ENCODE data around the gene CAB39.

GRCh38 chr2:230717600-230717999 is 5.0 kb downstream of the CAB39 start:
- no peak for TF ChIP-seq EZH2 (IDR thresholded peaks at IDR 0.05)
- no peak for TF ChIP-seq POLR2AphosphoS5 (IDR thresholded peaks at IDR 0.05; ENCODE audit: borderline replicate concordance, low read depth, low read length)
